Gastroesophageal sphincter (tissue), 3 donors: ENCODE measurements around the gene CHIT1.

Experiments used
- POLR2A ChIP-seq, 2 donors: fragments of 450-650 bp; IDR thresholded peaks; one replicate each; pipeline ENCODE4 v1.6.1; 2017; ENCODE audit warnings: antibody characterized with exemption in 2 of 2, mild to moderate bottlenecking in 2 of 2, moderate library complexity in 1 of 2
- TF ChIP-seq, protein P1 (sequence below), 4 experiments: fragments of 200-600 bp in 2 of 4; fragments of 450-650 bp in 2 of 4; sonication (generic) in 1 of 4; IDR thresholded peaks; one replicate each; pipeline ENCODE4 v1.5.1; 2017 to 2019; ENCODE audit warnings: antibody characterized with exemption in 4 of 4, mild to moderate bottlenecking in 2 of 4, moderate library complexity in 2 of 4

DNA sequence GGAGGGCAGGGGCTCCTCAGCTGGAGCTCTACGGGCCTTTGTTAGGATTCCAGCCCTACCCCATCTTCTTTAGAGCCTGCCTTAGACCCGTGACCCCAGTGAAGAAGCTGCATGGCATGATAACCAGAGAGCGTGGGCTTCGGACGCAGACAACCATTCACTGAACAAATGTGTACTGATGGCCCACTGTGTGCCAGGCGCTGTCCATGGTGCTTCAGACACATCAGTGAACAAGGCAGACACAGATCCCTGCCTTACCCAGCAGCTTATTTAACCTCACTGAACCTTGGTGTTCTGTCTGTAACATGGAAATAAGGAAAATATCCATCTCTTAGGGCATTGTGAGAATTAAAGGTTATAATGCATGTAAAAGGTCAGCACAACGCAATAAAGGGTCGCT is 9.5 kb downstream of the CHIT1 start:
- TF ChIP-seq, protein P1, sequence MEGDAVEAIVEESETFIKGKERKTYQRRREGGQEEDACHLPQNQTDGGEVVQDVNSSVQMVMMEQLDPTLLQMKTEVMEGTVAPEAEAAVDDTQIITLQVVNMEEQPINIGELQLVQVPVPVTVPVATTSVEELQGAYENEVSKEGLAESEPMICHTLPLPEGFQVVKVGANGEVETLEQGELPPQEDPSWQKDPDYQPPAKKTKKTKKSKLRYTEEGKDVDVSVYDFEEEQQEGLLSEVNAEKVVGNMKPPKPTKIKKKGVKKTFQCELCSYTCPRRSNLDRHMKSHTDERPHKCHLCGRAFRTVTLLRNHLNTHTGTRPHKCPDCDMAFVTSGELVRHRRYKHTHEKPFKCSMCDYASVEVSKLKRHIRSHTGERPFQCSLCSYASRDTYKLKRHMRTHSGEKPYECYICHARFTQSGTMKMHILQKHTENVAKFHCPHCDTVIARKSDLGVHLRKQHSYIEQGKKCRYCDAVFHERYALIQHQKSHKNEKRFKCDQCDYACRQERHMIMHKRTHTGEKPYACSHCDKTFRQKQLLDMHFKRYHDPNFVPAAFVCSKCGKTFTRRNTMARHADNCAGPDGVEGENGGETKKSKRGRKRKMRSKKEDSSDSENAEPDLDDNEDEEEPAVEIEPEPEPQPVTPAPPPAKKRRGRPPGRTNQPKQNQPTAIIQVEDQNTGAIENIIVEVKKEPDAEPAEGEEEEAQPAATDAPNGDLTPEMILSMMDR (IDR thresholded peaks at IDR 0.05) = no peak
- TF ChIP-seq POLR2A (IDR thresholded peaks at IDR 0.05) = no peak
